ENCODE measurements around the gene ETNK2.

DNA sequence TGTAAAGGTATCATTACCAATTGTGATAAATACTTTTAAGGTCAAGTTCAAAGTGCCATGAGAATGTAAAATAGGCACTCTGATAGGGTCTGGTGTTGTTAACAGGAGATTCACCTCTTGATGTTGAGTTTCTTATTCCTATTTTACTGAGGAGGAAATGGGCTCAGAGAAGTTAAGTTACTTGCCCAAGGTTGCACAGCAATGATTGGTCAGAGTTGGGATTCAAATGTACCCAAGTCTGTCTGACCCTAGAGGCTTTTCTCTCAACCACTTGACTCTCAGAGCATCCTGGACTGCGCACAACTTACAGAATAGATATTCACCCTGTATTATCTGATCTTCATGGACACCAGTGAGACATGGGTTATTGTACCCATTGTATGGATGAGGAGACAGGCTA, 45.0 kb downstream of the ETNK2 start:
- TF ChIP-seq POLR2A (IDR thresholded peaks at IDR 0.05; ENCODE audit: low read length) (no peak), GATA1 (IDR thresholded peaks at IDR 0.05; ENCODE audit: low read depth, low read length) (no peak)

All from erythroblast (primary cell).